ENCODE results near the gene PFDN4. TPM values are rescaled to one million over a fixed set of nuclear protein-coding genes. Genes with fewer than 3 reads are reported as not detected.

The PFDN4 gene
- total RNA-seq, 6 donors from 2014 or later: 15.5 to 78.5 (median 23.9) TPM

- Histone ChIP-seq H3K4me3 (peak within 1 kb of the TSS in 3 of 4 donors; percentile 4 to 19 (median 15)), H3K27ac (no peak within 1 kb of the TSS), H3K4me1 (peaks cover 15 to 28% (median 19%) of the 10 kb centered on the region in 4 donors), H3K27me3 (peaks cover 0 to 28% (median 11%) of the 10 kb centered on the region in 4 donors), H3K9me3 (no peaks in the 10 kb centered on the region), H3K36me3 (no peaks in the 10 kb centered on the region)
- DNase-seq: peak; percentile 34 to 87
- TF ChIP-seq POLR2AphosphoS5 (IDR thresholded peaks at IDR 0.05): no peak
- TF ChIP-seq EP300 (IDR thresholded peaks at IDR 0.05): no peak
- no peak for TF ChIP-seq CTCF (IDR thresholded peaks at IDR 0.05)
- TF ChIP-seq POLR2A (IDR thresholded peaks at IDR 0.05): no peak
- peak; percentile 19 to 64 for ATAC-seq (ENCODE audit: low FRiP score in 2 of 2)
- 1 to 3% methylated on average over 34 to 50 of the region's 61 CpGs for WGBS, 2 donors
Observed at GRCh38 chr20:54173653-54174456, 34.0 kb upstream of the PFDN4 start, which contains the start of gene CYP24A1. TSS of gene CYP24A1 (minus strand) at chr20:54173986. CDS start at chr20:54173579, 407 bp downstream.

DNA sequence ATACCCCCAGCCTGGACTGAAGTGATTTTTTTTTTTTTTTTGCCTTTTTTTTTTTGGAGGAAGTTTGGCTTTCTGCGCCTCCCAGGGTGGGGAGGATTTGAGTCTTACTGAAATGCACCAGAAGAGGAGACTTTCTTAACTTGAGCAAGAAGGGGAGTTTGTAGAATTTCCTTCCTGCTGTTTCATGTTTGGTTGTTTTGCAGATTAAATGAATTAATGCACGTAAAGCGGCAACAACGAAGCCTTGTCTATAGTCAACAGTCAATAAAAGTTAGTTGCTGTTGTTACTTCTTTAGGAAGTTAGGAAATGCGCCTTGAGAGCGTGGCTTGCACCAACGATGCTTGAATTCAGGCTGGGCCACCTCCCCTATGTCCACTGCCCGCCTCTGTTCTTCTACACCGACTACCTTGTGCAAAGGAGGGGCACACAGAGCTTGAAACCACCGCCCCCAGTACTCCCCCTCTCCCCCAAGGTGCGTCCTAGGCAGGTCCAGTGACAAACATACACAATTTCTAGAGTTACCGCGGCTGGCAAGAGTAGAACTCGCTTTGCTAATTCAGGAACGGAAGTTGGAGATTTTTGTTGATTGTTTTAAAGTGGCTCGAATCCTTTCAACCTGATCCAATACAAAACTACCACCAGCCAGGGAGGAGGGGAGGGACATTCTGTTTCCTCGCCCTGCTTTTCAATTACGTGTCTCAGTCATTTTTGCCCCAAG lies 33.3 kb upstream of the PFDN4 start:
- Histone ChIP-seq H3K9me3 (no peaks in the 10 kb centered on the region), H3K36me3 (no peaks in the 10 kb centered on the region), H3K4me1 (peaks cover 15 to 28% (median 19%) of the 10 kb centered on the region in 4 donors), H3K27ac (no peak overlapping the region), H3K4me3 (peak overlapping the region in 3 of 4 donors; percentile 4 to 19 (median 15)), H3K27me3 (peaks cover 0 to 28% (median 11%) of the 10 kb centered on the region in 4 donors)
- ATAC-seq (ENCODE audit: low FRiP score in 2 of 2) (no peak), DNase-seq (no peak)
- 3 to 5% methylated on average over 18 of the region's 18 CpGs for WGBS, 2 donors
- TF ChIP-seq CTCF (IDR thresholded peaks at IDR 0.05) (no peak), POLR2A (IDR thresholded peaks at IDR 0.05) (no peak), EP300 (IDR thresholded peaks at IDR 0.05) (no peak), POLR2AphosphoS5 (IDR thresholded peaks at IDR 0.05) (no peak)

DNA sequence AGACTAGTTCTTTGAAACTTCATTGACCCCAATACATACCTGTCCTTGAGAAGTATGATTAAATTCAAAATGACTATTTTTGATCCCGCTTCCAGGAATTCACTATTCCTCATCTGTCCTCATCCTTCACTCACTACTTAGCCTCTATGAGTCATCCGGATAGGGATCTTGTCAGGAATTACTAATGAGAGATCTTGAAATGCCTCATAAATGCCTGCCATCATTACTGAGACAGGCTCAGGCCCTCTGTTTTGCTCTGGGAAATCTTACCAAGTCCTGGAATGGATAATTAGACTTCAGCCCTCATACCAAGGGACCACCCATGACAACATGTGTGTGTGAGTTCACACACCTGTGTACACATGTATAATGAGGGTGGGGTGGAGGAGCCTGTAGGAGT lies 31.3 kb upstream of the PFDN4 start:
- no peak for ATAC-seq (ENCODE audit: low FRiP score in 2 of 2)
- no peak for TF ChIP-seq EP300 (IDR thresholded peaks at IDR 0.05)
- no peak for TF ChIP-seq POLR2AphosphoS5 (IDR thresholded peaks at IDR 0.05)
- no peak for TF ChIP-seq CTCF (IDR thresholded peaks at IDR 0.05)
- TF ChIP-seq POLR2A (IDR thresholded peaks at IDR 0.05): no peak
- Histone ChIP-seq H3K4me3 (no peak overlapping the region), H3K9me3 (no peaks in the 10 kb centered on the region), H3K36me3 (no peaks in the 10 kb centered on the region), H3K27ac (no peak overlapping the region), H3K27me3 (peaks cover 0 to 20% (median 11%) of the 10 kb centered on the region in 4 donors), H3K4me1 (peaks cover 15 to 28% (median 19%) of the 10 kb centered on the region in 4 donors)
- WGBS, 2 donors: 75 to 92% methylated on average over 2 of the region's 2 CpGs
- no peak for DNase-seq

DNA sequence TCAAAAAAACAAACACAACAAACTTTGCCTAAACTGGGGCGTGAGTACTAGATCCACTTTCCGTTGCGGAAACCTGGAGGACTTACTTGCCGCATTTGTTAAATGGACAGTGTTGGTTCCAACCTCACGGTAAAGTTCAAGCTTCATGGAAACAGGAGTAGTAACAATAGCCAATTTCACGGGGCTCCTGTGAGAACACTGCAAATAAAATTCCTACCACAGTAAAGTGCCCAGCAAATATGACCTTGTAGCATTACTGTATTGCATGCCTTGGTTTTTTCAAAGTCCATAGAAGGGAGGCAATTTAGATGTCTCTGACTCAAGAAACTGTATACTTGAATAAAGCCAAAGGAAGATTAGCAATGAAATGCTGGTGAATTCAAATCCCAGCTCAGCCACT lies 30.5 kb upstream of the PFDN4 start:
- Histone ChIP-seq H3K36me3 (no peaks in the 10 kb centered on the region), H3K4me1 (peaks cover 15 to 28% (median 19%) of the 10 kb centered on the region in 4 donors), H3K27ac (no peak overlapping the region), H3K27me3 (peaks cover 0 to 18% (median 11%) of the 10 kb centered on the region in 4 donors), H3K9me3 (no peaks in the 10 kb centered on the region), H3K4me3 (no peak overlapping the region)
- TF ChIP-seq CTCF (IDR thresholded peaks at IDR 0.05): no peak
- TF ChIP-seq EP300 (IDR thresholded peaks at IDR 0.05): no peak
- DNase-seq: no peak
- WGBS, 2 donors: 79 to 82% methylated on average over 6 of the region's 6 CpGs
- ATAC-seq (ENCODE audit: low FRiP score in 2 of 2): no peak

Data from upper lobe of left lung (tissue), 6 donors.